H1 (cell line): ENCODE results near the gene NSDHL. TPM values are rescaled to one million over a fixed set of nuclear protein-coding genes. Genes with fewer than 3 reads are reported as not detected.
A peak's percentile ranks its signal among the peaks of the same experiment; 100 is the strongest.

Experiments
- CTCF ChIA-PET: fragments of 300-600 bp; sonication (Branson Sonifier 250); formaldehyde crosslinking; loops from one replicate; lab custom pipeline; 2021; ENCODE audit not compliant: partially characterized antibody; lab: Charles Lee
- POLR2A ChIA-PET: fragments of 300-600 bp; sonication (Branson Sonifier 250); formaldehyde crosslinking; loops from one replicate; lab custom pipeline; 2021; ENCODE audit warnings: inconsistent platforms; ENCODE audit not compliant: partially characterized antibody; lab: Charles Lee
- DNase-seq, 2 experiments: peaks; one replicate each; pipeline versions ENCODE4 v3.0.0 to v3.0.0-alpha.2; 2010 to 2022; ENCODE audit warnings: low spot score in 2 of 2, low read depth in 1 of 2, mixed read lengths in 1 of 2
- FAIRE-seq: peaks from 2 replicates; lab custom pipeline; 2011; peaks lifted over from hg19 to GRCh38; lab: Jason Lieb, UNC
- H2AFZ ChIP-seq: 2 replicates; pipeline ENCODE4 v1.8.1; 2012; ENCODE audit warnings: low read length, inconsistent platforms
- H2AK5ac ChIP-seq: 2 replicates; pipeline ENCODE4 v1.6.1; 2013; ENCODE audit warnings: low read depth, low read length
- H2BK120ac ChIP-seq: replicated peaks from 2 replicates; pipeline ENCODE3; 2013; ENCODE audit warnings: low read depth, low read length, inconsistent platforms
- H2BK12ac ChIP-seq: 2 replicates; pipeline ENCODE4 v1.6.1; 2013; ENCODE audit warnings: low read depth, low read length
- H2BK15ac ChIP-seq: 2 replicates; pipeline ENCODE4 v1.6.1; 2013; ENCODE audit warnings: low read length
- H2BK20ac ChIP-seq: 2 replicates; pipeline ENCODE4 v1.6.1; 2013; ENCODE audit warnings: low read length
- H2BK5ac ChIP-seq: 2 replicates; pipeline ENCODE4 v1.6.1; 2013; ENCODE audit warnings: low read depth, low read length
- H3K14ac ChIP-seq: 2 replicates; pipeline ENCODE4 v1.6.1; 2013; ENCODE audit warnings: inconsistent platforms; ENCODE audit not compliant: insufficient read length
- H3K18ac ChIP-seq: 2 replicates; pipeline ENCODE4 v1.6.1; 2013; ENCODE audit warnings: low read length; ENCODE audit errors: extremely low read depth
- H3K23ac ChIP-seq: 2 replicates; pipeline ENCODE4 v1.6.1; 2013; ENCODE audit warnings: inconsistent platforms; ENCODE audit not compliant: insufficient read length
- H3K23me2 ChIP-seq: 2 replicates; pipeline ENCODE4 v1.6.1; 2013; ENCODE audit warnings: low read depth, low read length
- H3K27ac ChIP-seq: 2 replicates; pipeline ENCODE4 v1.6.1; 2011; ENCODE audit warnings: low read depth, low read length, inconsistent platforms
- H3K27me3 ChIP-seq, 4 experiments: replicated peaks in 1 of 4; 1 replicate in 1 of 4; 2 replicates in 3 of 4; pipeline versions ENCODE4 v1.6.1 to v1.8.1; 2011 to 2013; ENCODE audit warnings: low read length in 3 of 4, mild to moderate bottlenecking in 3 of 4, inconsistent platforms in 2 of 4, mixed read lengths in 2 of 4, moderate library complexity in 1 of 4; ENCODE audit not compliant: control insufficient read depth in 3 of 4, insufficient read depth in 3 of 4; ENCODE audit errors: extremely low read depth in 1 of 4
- H3K36me3 ChIP-seq, 4 experiments: 2 replicates each; pipeline versions ENCODE4 v1.6.1 to v1.8.1; 2011 to 2013; ENCODE audit warnings: mild to moderate bottlenecking in 4 of 4, low read length in 3 of 4, moderate library complexity in 2 of 4, control low read depth in 1 of 4, inconsistent platforms in 1 of 4; ENCODE audit not compliant: insufficient read depth in 4 of 4, control insufficient read depth in 2 of 4
- H3K4ac ChIP-seq: replicated peaks from 2 replicates; pipeline ENCODE3; 2013; ENCODE audit warnings: low read length, low read depth, mixed read lengths, inconsistent platforms; ENCODE audit not compliant: insufficient read length
- H3K4me1 ChIP-seq, 4 experiments: replicated peaks in 1 of 4; 1 replicate in 1 of 4; 2 replicates in 3 of 4; pipeline versions ENCODE4 v1.6.1 to v1.8.1; 2011 to 2013; ENCODE audit warnings: low read length in 3 of 4, inconsistent platforms in 2 of 4, mixed read lengths in 1 of 4; ENCODE audit not compliant: insufficient read depth in 4 of 4, control insufficient read depth in 3 of 4
- H3K4me2 ChIP-seq, 2 experiments: 2 replicates each; pipeline versions ENCODE4 v1.6.1 to v1.8.1; 2011 to 2013; ENCODE audit warnings: low read depth in 2 of 2, low read length in 2 of 2, control low read depth in 1 of 2, inconsistent platforms in 1 of 2, mild to moderate bottlenecking in 1 of 2; ENCODE audit not compliant: insufficient read depth in 1 of 2
- H3K4me3 ChIP-seq, 4 experiments: fragments of 200-600, 300-600 bp in 1 of 4; sonication (generic), shearing (Covaris generic), sonication (Bioruptor Twin) in 1 of 4; 2 replicates each; pipeline versions ENCODE4 v1.5.1 to v1.8.1; 2011 to 2016; ENCODE audit warnings: low read length in 4 of 4, low read depth in 3 of 4, control low read depth in 2 of 4, inconsistent platforms in 2 of 4, mild to moderate bottlenecking in 2 of 4, mixed read lengths in 1 of 4, moderate library complexity in 1 of 4; ENCODE audit not compliant: insufficient read depth in 2 of 4; ENCODE audit errors: extremely low read depth in 1 of 4
- H3K56ac ChIP-seq: replicated peaks from 2 replicates; pipeline ENCODE3; 2013; ENCODE audit warnings: low read depth, mild to moderate bottlenecking, mixed read lengths, low read length, inconsistent platforms; ENCODE audit not compliant: insufficient read length
- H3K79me1 ChIP-seq: 2 replicates; pipeline ENCODE4 v1.6.1; 2013; ENCODE audit warnings: low read depth, low read length, control low read depth
- H3K79me2 ChIP-seq, 2 experiments: 2 replicates each; pipeline versions ENCODE4 v1.6.1 to v1.8.1; 2012 to 2013; ENCODE audit warnings: low read length in 2 of 2, mild to moderate bottlenecking in 2 of 2, inconsistent platforms in 1 of 2; ENCODE audit not compliant: insufficient read depth in 2 of 2, control insufficient read depth in 1 of 2
- H3K9ac ChIP-seq, 4 experiments: replicated peaks in 1 of 4; 1 replicate in 1 of 4; 2 replicates in 3 of 4; pipeline versions ENCODE4 v1.6.1 to v1.8.1; 2011 to 2013; ENCODE audit warnings: low read depth in 3 of 4, low read length in 3 of 4, control low read depth in 2 of 4, mild to moderate bottlenecking in 2 of 4, moderate library complexity in 2 of 4, inconsistent platforms in 1 of 4; ENCODE audit errors: extremely low read depth in 1 of 4
- H3K9me3 ChIP-seq, 2 experiments: 2 replicates each; pipeline versions ENCODE4 v1.6.1 to v1.8.1; 2012 to 2013; ENCODE audit warnings: mild to moderate bottlenecking in 2 of 2, moderate library complexity in 2 of 2, control low read depth in 1 of 2, inconsistent platforms in 1 of 2, low read depth in 1 of 2, low read length in 1 of 2, mixed read lengths in 1 of 2; ENCODE audit not compliant: insufficient read depth in 2 of 2
- H4K20me1 ChIP-seq, 2 experiments: replicated peaks in 1 of 2; 2 replicates each; pipeline versions ENCODE3 to v1.8.1; 2011 to 2013; ENCODE audit warnings: inconsistent platforms in 2 of 2, low read length in 2 of 2, mild to moderate bottlenecking in 1 of 2; ENCODE audit not compliant: insufficient read depth in 2 of 2, control insufficient read depth in 1 of 2
- H4K5ac ChIP-seq: 2 replicates; pipeline ENCODE4 v1.6.1; 2013; ENCODE audit warnings: low read length, low read depth, mixed read lengths, inconsistent platforms; ENCODE audit not compliant: insufficient read length
- H4K8ac ChIP-seq: 2 replicates; pipeline ENCODE4 v1.8.0; 2013; ENCODE audit warnings: mild to moderate bottlenecking, moderate library complexity, low read length, inconsistent platforms; ENCODE audit not compliant: insufficient read depth; ENCODE audit errors: extremely low read depth
- H4K91ac ChIP-seq: replicated peaks from 2 replicates; pipeline ENCODE3; 2013; ENCODE audit warnings: low read length, mixed read lengths, inconsistent platforms; ENCODE audit not compliant: insufficient read length
- E2F6 ChIP-seq: IDR thresholded peaks from 2 replicates; pipeline ENCODE4 v1.6.1; 2012; ENCODE audit warnings: inconsistent platforms
- HDAC2 ChIP-seq, 2 experiments: fragments of 300-600 bp in 1 of 2; sonication (generic) in 1 of 2; IDR thresholded peaks; 2 replicates each; pipeline ENCODE4 v1.6.1; 2011 to 2012; ENCODE audit warnings: low read depth in 2 of 2, low read length in 2 of 2, mild to moderate bottlenecking in 2 of 2, moderate library complexity in 2 of 2, borderline replicate concordance in 1 of 2, inconsistent platforms in 1 of 2
- MAFK ChIP-seq: IDR thresholded peaks from 2 replicates; pipeline ENCODE4 v1.6.1; 2012; ENCODE audit warnings: low read depth, mild to moderate bottlenecking, improper control_type of control experiment, low read length
- SUZ12 ChIP-seq: fragments of 200-600 bp; sonication (generic); IDR thresholded peaks from 2 replicates; pipeline ENCODE4 v1.6.1; 2012; ENCODE audit warnings: mild to moderate bottlenecking, inconsistent platforms, low read length, moderate library complexity, mixed read lengths
- TBP ChIP-seq: IDR thresholded peaks from 2 replicates; pipeline ENCODE4 v1.6.1; 2011; ENCODE audit warnings: low read depth, low read length, improper control_type of control experiment
- WGBS, 2 experiments: shearing (Covaris generic) in 1 of 2; methylation state at CpG; one replicate each; pipeline versions ENCODE4 v1.1.6 to v1.1.7; 2013 to 2015; ENCODE audit warnings: low lambda C conversion rate in 2 of 2, mixed read lengths in 2 of 2, inconsistent platforms in 1 of 2, low coverage in 1 of 2, missing lambda C conversion rate in 1 of 2; ENCODE audit not compliant: insufficient replicate concordance in 2 of 2, insufficient coverage in 1 of 2, insufficient read length in 1 of 2; ENCODE audit errors: extremely low coverage in 1 of 2, missing lambda C conversion rate in 1 of 2; 5-methylcytosine and 5-hydroxymethylcytosine counted together
- polyA plus RNA-seq, 7 experiments: library from polyadenylated mRNA; depleted of rRNA in 3 of 7; stranded (reverse) in 5 of 7; unstranded in 2 of 7; fragments of >200 nt in 5 of 7; fragments of 200-250 nt in 2 of 7; gene quantifications; 1 replicate in 5 of 7; 2 replicates in 1 of 7; 4 replicates in 1 of 7; pipeline versions ENCODE4 v1.2.1 to v1.2.3, GENCODE V29; 2011 to 2013; ENCODE audit warnings: missing spikeins in 2 of 7, mixed read lengths in 2 of 7
- total RNA-seq: library from RNA; stranded (reverse); fragmentation: NEBNext Ultra II Directional; extraction: Animal tissue kit (Norgen Biotek cat#: 25700); gene quantifications from 2 replicates; pipeline ENCODE4 v1.2.1, GENCODE V29; 2021

NSDHL gene
- total and polyA plus RNA-seq, 2 of the 8 experiments (the other 6 are each of a cell fraction or from before 2014, with no cell fraction given) = 31.5 to 34.6 TPM

DNA sequence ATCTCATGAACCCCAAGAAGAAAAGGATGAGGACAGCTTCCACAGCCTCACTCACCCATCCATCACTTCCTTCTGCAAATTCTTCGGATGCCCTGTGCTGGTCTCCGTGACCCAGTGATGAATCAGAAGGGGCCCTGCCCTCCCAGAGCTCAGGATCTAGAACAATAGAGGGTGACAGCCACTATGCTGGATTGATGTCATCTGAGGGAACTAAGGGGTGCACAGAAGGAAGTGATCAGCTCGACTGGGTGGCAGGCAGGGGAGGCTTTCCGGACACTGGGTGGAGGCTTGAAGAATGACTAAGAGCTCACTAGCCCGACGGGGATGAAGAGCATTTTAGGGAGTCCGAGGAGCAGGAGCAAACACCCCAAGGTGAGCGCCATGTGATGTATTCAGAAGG, 65.6 kb downstream of the NSDHL start:
- peak overlapping the region; percentile 84; the same call in 1 of the 2 replicates for H2BK12ac ChIP-seq
- POLR2A ChIA-PET = no interaction called here
- H2BK15ac ChIP-seq = no peak overlapping the region
- no peak overlapping the region for H3K56ac ChIP-seq
- no peak overlapping the region; the same call in 1 of the 2 replicates for H3K18ac ChIP-seq
- H3K79me1 ChIP-seq = no peaks in the 10 kb centered on the region
- H2BK120ac ChIP-seq = no peak overlapping the region
- 92% methylated on average over 6 of the region's 8 CpGs; no CpG with 5 or more reads in 1 of the 2 experiments for WGBS, 2 experiments
- no peak overlapping the region for H3K23ac ChIP-seq
- TF ChIP-seq MAFK (no peak), SUZ12 (no peak), HDAC2 (IDR thresholded peaks at IDR 0.05; ENCODE audit: borderline replicate concordance in 1 of 2, low read depth in 2 of 2, low read length in 2 of 2) (no peak), TBP (no peak), E2F6 (no peak)
- no peak overlapping the region for H3K4ac ChIP-seq
- FAIRE-seq (no peak), DNase-seq (no peak)
- no peaks in the 10 kb centered on the region for H3K36me3 ChIP-seq
- no peak overlapping the region for H2AFZ ChIP-seq
- H2BK5ac ChIP-seq = peak overlapping the region; percentile 71; the same call in 1 of the 2 replicates
- H3K23me2 ChIP-seq = peaks cover 2% of the 10 kb centered on the region; the same call in 1 of the 2 replicates
- no peak overlapping the region for H4K5ac ChIP-seq
- CTCF ChIA-PET = interaction anchor here (1.4 to 3.1 kb wide), 2 partner anchors 17 to 27 kb away, joined by 3 to 21 read pairs; no protein-coding TSS in a partner anchor
- H3K9ac ChIP-seq = no peak overlapping the region
- H3K4me2 ChIP-seq = no peak overlapping the region; a peak in 1 of 4 replicates
- no peaks in the 10 kb centered on the region for H3K9me3 ChIP-seq
- no peaks in the 10 kb centered on the region for H3K79me2 ChIP-seq
- no peaks in the 10 kb centered on the region; a peak in 1 of 7 replicates for H3K27me3 ChIP-seq
- peaks cover 2 to 30% (median 21%) of the 10 kb centered on the region in 4 experiments; a peak in 5 of 7 replicates for H3K4me1 ChIP-seq
- no peak overlapping the region for H3K14ac ChIP-seq
- no peak overlapping the region for H3K4me3 ChIP-seq
- no peaks in the 10 kb centered on the region for H4K20me1 ChIP-seq
- H4K8ac ChIP-seq = no peak overlapping the region
- peak overlapping the region; percentile 72; the same call in 1 of the 2 replicates for H2BK20ac ChIP-seq
- no peak overlapping the region for H3K27ac ChIP-seq
- H4K91ac ChIP-seq = no peak overlapping the region
- H2AK5ac ChIP-seq = 0 out of 2 replicates have a peak overlapping the region, but pooled peaks have one; percentile 53
